GM20000 (cell line): ENCODE results near the gene MARK1.

Experiments used
- DNase-seq: peaks from one replicate; pipeline ENCODE4 v3.0.0; 2012; ENCODE audit warnings: low spot score
- TF ChIP-seq, protein P1 (sequence below): IDR thresholded peaks from 2 replicates; pipeline ENCODE4 v1.5.1; 2012; ENCODE audit warnings: mild to moderate bottlenecking, control low read depth; ENCODE audit errors: extremely low read depth, missing control alignments

The MARK1 gene

DNA sequence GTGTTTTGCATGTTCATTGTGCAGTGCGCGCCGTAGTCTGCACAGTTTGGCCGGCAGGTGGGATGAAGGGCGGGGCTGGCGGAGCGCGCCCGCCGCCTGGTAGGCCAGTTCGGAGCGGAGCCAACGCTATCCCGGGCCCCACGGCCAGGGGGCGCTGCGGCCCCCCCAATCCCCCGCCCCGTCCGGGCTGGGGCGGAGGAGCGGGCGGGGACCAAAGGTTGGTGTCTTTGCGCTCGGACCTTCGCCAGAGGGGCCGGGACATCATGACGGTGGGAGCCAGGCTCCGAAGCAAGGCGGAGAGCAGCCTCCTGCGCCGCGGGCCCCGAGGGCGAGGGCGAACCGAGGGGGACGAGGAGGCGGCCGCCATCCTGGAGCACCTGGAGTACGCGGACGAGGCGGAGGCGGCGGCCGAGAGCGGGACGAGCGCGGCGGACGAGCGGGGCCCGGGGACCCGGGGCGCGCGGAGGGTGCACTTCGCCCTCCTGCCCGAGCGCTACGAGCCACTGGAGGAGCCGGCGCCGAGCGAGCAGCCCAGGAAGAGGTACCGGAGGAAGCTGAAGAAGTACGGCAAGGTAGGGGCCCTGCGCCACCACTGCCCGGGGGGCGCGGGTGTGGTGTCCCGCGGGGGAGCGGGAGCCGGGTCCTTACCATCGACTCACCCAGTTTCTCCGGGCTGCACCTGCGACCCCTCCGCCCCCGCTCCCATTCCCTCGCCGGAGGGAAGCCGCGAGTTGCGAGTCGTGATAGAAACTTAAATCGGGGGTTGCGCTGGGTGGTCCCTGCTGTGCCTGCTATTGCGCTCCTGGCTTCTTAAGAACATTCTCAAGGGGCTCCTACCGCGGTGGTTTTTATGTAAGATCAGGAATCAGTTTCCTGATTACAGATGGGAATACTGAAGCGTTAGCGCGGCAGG lies 162.5 kb downstream of the MARK1 start, which contains the start of gene C1orf115:
TSS of gene C1orf115 (plus strand) at position 224 of the 913 bp plus-strand sequence. CDS start at position 264, 40 bp downstream.
- TF ChIP-seq, protein P1, sequence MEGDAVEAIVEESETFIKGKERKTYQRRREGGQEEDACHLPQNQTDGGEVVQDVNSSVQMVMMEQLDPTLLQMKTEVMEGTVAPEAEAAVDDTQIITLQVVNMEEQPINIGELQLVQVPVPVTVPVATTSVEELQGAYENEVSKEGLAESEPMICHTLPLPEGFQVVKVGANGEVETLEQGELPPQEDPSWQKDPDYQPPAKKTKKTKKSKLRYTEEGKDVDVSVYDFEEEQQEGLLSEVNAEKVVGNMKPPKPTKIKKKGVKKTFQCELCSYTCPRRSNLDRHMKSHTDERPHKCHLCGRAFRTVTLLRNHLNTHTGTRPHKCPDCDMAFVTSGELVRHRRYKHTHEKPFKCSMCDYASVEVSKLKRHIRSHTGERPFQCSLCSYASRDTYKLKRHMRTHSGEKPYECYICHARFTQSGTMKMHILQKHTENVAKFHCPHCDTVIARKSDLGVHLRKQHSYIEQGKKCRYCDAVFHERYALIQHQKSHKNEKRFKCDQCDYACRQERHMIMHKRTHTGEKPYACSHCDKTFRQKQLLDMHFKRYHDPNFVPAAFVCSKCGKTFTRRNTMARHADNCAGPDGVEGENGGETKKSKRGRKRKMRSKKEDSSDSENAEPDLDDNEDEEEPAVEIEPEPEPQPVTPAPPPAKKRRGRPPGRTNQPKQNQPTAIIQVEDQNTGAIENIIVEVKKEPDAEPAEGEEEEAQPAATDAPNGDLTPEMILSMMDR, result peak; percentile 26
- peak; percentile 80 for DNase-seq

DNA sequence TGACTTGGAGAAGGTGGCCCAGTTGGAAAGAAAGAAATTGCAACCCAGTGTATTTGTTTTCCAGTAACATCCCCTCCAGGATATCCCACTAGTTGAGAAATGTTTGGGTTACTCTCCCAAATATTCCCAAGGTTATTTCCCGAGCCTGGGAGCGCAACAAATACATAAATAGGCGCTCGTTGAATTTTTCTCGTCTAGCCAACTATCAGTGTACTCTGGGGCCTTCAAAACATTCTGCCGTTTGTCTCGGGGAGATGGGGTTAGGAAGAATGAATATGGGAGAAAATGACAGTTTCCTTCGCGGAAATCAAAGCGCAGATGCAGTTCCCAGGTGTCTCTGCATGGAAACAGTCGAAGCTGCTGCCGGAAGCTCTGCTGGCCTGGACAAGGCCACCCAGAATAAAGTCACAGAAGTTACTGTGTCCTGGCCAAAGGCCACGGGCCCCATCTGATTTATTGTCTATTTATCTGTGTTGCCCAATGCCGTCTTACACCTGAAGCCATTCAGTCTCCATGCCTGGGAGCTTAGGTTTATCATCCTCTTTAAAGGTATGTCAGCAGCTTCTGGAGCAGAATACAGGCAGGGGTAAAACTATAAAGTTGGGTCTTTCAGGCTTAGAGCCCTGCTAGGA lies 163.2 kb downstream of the MARK1 start:
- TF ChIP-seq, protein P1, result no peak
- no peak for DNase-seq

DNA sequence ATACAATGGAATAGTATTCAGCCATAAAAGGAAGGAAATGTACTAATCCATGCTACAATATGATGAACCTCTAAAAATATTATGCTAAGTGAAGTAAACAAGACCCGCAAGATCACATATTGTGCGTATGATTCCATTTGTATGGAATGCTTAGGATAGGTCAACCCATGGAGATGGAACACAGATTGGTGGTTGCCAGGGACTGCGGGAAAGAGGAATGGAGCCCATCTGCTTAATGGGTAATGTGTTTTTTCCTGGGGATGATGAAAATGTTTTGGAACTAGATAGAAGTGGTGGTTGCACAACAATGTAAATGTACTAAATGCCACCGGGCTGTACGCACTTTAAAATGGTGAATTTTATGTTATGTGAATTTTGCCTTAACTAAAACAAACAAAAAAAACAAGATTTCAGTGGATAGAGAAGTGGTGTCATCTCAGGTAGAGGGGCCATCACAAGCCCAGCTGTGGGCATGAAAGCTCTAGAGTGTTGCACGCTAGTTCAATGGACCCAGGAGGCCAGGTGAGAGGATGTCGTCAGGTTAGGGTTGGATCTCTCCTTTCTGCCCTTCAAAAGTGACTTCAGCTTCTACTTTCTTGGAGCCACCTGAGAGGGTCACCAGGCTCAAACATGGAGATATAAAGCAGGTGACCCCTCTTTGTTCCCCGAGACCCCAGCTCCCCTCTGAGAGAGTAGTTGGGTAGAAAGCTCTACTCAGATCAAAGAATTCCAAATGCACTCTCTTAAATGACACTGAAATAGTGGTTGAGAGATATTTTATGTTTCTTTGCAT lies 164.7 kb downstream of the MARK1 start:
- TF ChIP-seq, protein P1, result no peak
- no peak for DNase-seq

DNA sequence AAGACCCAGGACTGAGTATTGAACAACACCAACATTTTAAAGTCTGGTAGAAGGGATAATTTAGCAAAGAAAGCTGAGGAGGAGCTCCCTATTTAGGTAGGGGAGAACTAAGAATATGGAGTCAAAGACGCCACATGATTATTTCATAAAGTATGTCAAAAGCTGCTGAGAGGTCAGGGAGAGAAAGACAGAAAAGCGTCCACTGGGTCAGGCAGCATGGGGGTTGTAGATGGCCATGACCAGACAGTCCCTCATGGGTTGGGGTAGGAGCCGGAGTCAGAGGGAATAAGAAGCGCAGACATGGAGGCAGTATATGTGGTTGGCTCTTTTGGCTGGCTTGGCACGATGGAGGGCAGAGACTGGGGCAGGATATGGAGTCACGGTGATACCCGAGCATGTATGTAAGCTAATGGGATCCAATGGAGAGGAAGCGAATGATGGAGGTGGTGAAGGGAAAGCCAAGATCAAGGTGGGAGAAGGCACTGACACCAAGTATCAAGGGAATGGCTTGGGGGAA lies 167.0 kb downstream of the MARK1 start:
- TF ChIP-seq, protein P1, result no peak
- DNase-seq, result no peak

DNA sequence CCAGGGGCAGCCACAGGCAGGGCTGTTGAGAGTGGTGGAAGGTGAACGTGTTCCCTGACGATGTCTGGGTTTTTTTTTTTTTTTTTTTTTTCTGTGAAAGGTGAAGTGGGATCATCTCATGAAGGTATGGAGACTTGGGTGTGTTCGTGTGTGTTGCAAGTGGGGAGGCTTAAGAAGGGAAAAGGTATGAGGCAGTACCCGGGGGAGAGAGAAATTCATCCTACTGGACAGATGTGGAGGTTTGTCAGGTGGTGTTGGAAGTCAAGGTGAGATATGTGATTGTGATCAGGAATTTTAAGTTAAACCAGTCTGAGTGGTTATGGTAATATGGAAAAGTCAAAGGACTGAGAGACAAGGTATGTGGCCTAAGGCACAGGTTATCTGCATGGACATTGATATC lies 167.5 kb downstream of the MARK1 start:
- DNase-seq, result no peak
- TF ChIP-seq, protein P1, result no peak

DNA sequence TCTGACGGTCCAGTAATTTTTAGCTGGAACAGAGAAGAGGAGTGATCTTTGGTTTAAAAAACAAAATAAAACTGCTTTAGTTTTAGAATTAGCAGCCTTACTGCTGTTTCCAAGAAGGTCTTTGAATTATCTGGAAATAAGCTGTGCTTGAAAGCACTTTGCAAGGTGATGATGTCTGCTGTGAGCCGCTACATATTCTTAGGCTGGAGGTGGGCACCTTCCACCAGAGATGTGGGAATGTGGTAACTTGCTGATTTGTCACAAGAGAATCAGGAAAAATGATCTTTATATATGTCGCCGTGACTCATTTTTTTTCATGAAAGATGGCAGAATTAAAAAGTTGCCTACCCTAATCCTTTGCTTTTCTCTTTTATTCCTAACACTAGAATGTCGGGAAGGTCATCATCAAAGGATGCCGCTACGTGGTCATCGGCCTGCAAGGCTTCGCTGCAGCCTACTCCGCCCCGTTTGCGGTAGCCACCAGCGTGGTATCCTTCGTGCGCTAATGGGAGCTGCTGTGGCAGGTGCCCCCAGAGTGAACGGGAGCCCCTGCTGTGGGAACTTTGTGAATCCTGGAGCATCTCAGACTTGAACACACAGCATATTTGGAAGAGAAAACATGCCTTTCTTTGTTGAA lies 168.4 kb downstream of the MARK1 start:
- TF ChIP-seq, protein P1, result no peak

More for the DNA sequence above, 168.4 kb downstream of the MARK1 start:
- DNase-seq, result no peak
